ENCODE results near the gene ALB. TPM values are rescaled to one million over a fixed set of nuclear protein-coding genes. Genes with fewer than 3 reads are reported as not detected.

ALB gene
- total and polyA plus RNA-seq, 2 of the 8 experiments (the other 6 are each of a cell fraction or from before 2014, with no cell fraction given): 0.12 TPM; not detected in 1

GRCh38 chr4:73445383-73446335, 41.6 kb downstream of the ALB start:
- Histone ChIP-seq H4K8ac (ENCODE audit: extremely low read depth, insufficient read depth, low read length) (no peak overlapping the region), H3K18ac (ENCODE audit: extremely low read depth, low read length) (no peak overlapping the region), H2BK120ac (replicated peaks; ENCODE audit: low read depth, low read length) (no peak overlapping the region), H3K14ac (ENCODE audit: insufficient read length) (no peak overlapping the region), H3K23ac (ENCODE audit: insufficient read length) (no peak overlapping the region), H2BK15ac (ENCODE audit: low read length) (no peak overlapping the region), H3K56ac (replicated peaks; ENCODE audit: insufficient read length, low read depth, low read length) (no peak overlapping the region), H3K79me1 (ENCODE audit: low read depth, low read length) (no peaks in the 10 kb centered on the region), H2BK20ac (ENCODE audit: low read length) (no peak overlapping the region), H3K4ac (replicated peaks; ENCODE audit: insufficient read length, low read depth, low read length) (no peak overlapping the region), H3K9me3 (ENCODE audit: insufficient read depth in 2 of 2, low read depth in 1 of 2, low read length in 1 of 2) (no peaks in the 10 kb centered on the region), H3K4me3 (ENCODE audit: extremely low read depth in 1 of 4, insufficient read depth in 2 of 4, low read depth in 3 of 4, low read length in 4 of 4) (no peak overlapping the region), H2BK5ac (ENCODE audit: low read depth, low read length) (no peak overlapping the region), H2BK12ac (ENCODE audit: low read depth, low read length) (no peak overlapping the region), H2AK5ac (ENCODE audit: low read depth, low read length) (no peak overlapping the region), H3K27me3 (replicated peaks in 1 of 4; ENCODE audit: control insufficient read depth in 3 of 4, extremely low read depth in 1 of 4, insufficient read depth in 3 of 4, low read length in 3 of 4) (no peaks in the 10 kb centered on the region), H3K4me1 (replicated peaks in 1 of 4; ENCODE audit: control insufficient read depth in 3 of 4, insufficient read depth in 4 of 4, low read length in 3 of 4) (peaks cover 2 to 7% (median 4%) of the 10 kb centered on the region in 4 experiments; a peak in 5 of 7 replicates), H3K79me2 (ENCODE audit: control insufficient read depth in 1 of 2, insufficient read depth in 2 of 2, low read length in 2 of 2) (no peaks in the 10 kb centered on the region), H3K27ac (ENCODE audit: low read depth, low read length) (no peak overlapping the region), H3K9ac (replicated peaks in 1 of 4; ENCODE audit: extremely low read depth in 1 of 4, low read depth in 3 of 4, low read length in 3 of 4) (no peak overlapping the region), H4K20me1 (replicated peaks in 1 of 2; ENCODE audit: control insufficient read depth in 1 of 2, insufficient read depth in 2 of 2, low read length in 2 of 2) (no peaks in the 10 kb centered on the region), H3K23me2 (ENCODE audit: low read depth, low read length) (no peaks in the 10 kb centered on the region), H2AFZ (ENCODE audit: low read length) (no peak overlapping the region), H3K4me2 (ENCODE audit: insufficient read depth in 1 of 2, low read depth in 2 of 2, low read length in 2 of 2) (no peak overlapping the region), H4K5ac (ENCODE audit: insufficient read length, low read depth, low read length) (no peak overlapping the region), H4K91ac (replicated peaks; ENCODE audit: insufficient read length, low read length) (no peak overlapping the region), H3K36me3 (ENCODE audit: control insufficient read depth in 2 of 4, insufficient read depth in 4 of 4, low read length in 3 of 4) (no peaks in the 10 kb centered on the region)
- WGBS, 2 experiments (ENCODE audit: extremely low coverage in 1 of 2, insufficient coverage in 1 of 2, insufficient read length in 1 of 2, insufficient replicate concordance in 2 of 2, low coverage in 1 of 2, low lambda C conversion rate in 2 of 2, missing lambda C conversion rate in 1 of 2): 90% methylated on average over 7 of the region's 7 CpGs; no CpG with 5 or more reads in 1 of the 2 experiments
- ChIA-PET CTCF (ENCODE audit: partially characterized antibody) (interaction anchor here (0.6 to 6.5 kb wide), 64 partner anchors 8 to 697 kb away, joined by 3 to 83 read pairs (median 5); partner anchors contain the start of gene AFP), POLR2A (ENCODE audit: partially characterized antibody) (interaction anchor here (1.5 kb wide), 1 partner anchor 187 kb away, joined by 4 read pairs; the partner anchor contains the start of gene ANKRD17)
- FAIRE-seq: no peak
- no peak for DNase-seq (ENCODE audit: low read depth in 1 of 2, low spot score in 2 of 2)

All from H1 (cell line).